Lower leg skin (tissue), 3 donors: ENCODE measurements around the gene CAMTA1.

Experiments
- CTCF ChIP-seq, 3 donors: fragments of 450-650 bp; IDR thresholded peaks; one replicate each; pipeline ENCODE4 v1.5.1; 2016; ENCODE audit warnings: antibody characterized with exemption in 3 of 3, mild to moderate bottlenecking in 3 of 3, moderate library complexity in 2 of 3
- POLR2A ChIP-seq, 2 donors: fragments of 450-650 bp; IDR thresholded peaks; one replicate each; pipeline ENCODE4 v1.6.1; 2016 to 2017; ENCODE audit warnings: antibody characterized with exemption in 2 of 2, mild to moderate bottlenecking in 1 of 2, moderate library complexity in 1 of 2

DNA sequence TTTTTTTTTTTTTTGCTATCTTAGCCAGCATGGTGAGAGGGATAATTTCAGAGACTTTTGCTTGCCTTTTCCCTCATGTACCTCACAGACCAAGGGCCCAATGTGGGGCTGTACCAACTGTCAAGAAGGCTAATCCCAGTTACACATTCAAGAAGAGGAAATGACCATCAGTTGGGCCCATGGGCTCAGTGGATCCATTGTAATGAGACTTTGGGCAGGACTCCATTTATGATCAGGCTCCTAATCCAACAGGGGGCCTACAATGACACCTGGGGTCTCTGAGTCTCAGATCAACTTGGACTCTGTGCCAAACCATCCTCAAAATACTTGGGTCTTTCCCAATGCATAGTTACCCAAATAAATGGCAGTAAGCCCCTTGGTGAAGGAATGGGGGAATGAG is 535.4 kb downstream of the CAMTA1 start:
- no peak for TF ChIP-seq CTCF (IDR thresholded peaks at IDR 0.05)
- no peak for TF ChIP-seq POLR2A (IDR thresholded peaks at IDR 0.05)
